NCI-H524 (cell line): ENCODE data around the gene ARHGAP30.
A peak's percentile ranks its signal among the peaks of the same experiment; 100 is the strongest.
"Not testable (repeated sequence)": the region's sequence is repeated elsewhere in the genome, so short reads cannot be mapped to it uniquely, and the experiment has no call there.

Experiments used
- DNase-seq, 2 experiments: peaks; one replicate each; lab custom pipeline; 2025; lab: John Stamatoyannopoulos, UW

ARHGAP30 gene

DNA sequence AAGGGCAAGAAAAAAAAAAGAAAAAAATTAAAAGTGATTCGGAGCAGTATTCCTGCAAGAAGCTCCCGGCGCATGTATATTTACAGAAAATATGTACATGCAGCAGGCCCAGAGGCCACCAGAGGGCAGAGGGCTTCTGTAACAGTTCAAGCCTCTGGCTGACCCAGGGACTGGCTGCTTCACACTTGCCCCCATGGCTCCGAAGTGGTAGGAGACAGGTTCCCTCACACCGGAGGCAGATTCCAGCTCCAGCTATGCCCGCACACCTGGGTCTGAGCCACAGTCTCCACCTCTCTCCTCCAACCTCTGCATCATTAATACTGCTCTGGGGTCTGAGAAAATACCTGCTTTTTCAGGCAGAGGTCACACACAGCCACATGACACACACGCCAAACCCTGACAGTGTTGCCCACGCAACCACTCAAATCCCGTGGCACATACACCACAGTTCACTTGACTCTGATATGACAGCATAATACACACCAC lies 2.2 kb upstream of the ARHGAP30 start:
- DNase-seq, result peak; percentile 9 to 28

DNA sequence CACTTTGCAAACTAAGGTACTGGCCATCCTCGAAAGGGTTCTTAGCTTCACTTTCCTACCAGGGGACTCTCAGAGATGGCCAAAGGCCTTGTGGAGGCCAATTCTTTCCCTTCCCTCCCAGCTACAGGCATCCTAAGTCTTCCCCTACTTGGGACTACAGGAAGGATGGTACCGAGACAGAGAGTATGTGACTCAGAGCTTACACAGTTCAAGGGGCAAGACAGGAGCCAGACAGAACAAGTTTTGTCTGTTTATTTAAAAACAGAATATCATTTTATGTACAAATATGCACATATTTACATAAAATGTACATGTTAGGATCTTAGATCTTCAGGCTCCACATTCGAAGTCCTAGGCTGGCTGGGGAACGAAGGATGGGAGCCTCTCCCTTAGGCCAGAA lies 1.1 kb upstream of the ARHGAP30 start:
- no peak for DNase-seq

DNA sequence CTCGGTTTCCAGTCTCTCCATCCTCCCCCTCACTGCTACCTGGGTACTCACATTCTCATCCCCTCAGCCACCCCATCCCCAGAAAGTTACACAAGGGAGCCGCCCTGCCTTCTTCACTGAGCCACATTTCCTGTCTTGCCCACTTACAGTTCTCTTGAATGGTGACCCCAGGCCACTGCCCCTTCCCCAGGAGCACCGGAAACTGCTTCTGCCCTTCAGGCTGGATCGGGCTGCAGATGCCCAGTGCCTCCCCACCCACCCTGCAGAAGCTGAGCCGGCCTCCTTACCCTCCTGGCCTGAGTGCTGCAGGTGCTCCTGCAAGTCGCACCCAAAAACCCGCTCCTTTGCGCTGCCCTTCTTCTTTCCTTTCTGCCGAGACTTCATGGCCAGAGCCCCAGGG lies 450 bp downstream of the ARHGAP30 start:
- no peak for DNase-seq

- DNase-seq, result no peak
These were observed 1.1 kb downstream of the ARHGAP30 start for GRCh38 chr1:161068306-161069234.

DNA sequence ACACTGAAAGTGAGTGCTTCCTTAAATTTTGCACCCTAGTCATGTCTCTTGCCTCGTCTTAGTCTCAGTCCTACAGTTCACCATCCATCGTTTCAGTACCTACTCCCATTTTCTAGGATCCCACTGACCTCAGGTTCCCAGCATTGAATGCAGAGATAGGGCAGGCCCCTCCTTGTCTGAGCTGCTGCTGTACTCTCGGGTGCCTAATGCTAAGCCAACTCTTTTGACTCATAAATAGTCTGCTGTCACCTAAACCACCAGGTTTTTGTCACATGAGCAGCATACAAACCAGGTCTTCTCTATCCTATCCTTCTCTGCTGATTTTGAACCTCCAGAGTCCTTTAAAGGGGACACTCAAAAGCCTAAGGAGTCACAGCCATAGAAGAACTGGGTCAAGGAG lies 3.0 kb downstream of the ARHGAP30 start:
- no peak for DNase-seq

GRCh38 chr1:161065681-161066080 lies 4.0 kb downstream of the ARHGAP30 start:
- not testable (repeated sequence) for DNase-seq

- DNase-seq, result not testable (repeated sequence)
These were observed 5.8 kb downstream of the ARHGAP30 start for GRCh38 chr1:161063936-161064335.

DNA sequence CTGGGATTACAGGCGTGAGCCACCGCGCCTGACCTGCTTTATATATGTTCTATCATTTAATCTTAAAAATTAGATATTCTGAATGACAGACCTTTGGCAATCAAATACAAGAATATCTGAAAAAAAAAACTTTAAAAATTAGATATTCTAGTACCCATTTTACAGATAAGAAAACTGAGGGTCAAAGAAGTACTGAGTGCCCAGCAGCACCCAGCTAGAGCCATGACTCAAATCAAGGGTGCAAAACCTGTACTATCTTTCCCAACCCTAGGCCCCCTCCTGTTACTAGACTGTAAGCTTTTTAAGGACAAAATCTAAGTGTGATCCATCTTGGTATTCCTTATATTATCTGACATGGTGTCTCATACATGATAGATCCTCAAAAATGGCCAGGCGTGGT lies 8.3 kb downstream of the ARHGAP30 start:
- no peak for DNase-seq

DNA sequence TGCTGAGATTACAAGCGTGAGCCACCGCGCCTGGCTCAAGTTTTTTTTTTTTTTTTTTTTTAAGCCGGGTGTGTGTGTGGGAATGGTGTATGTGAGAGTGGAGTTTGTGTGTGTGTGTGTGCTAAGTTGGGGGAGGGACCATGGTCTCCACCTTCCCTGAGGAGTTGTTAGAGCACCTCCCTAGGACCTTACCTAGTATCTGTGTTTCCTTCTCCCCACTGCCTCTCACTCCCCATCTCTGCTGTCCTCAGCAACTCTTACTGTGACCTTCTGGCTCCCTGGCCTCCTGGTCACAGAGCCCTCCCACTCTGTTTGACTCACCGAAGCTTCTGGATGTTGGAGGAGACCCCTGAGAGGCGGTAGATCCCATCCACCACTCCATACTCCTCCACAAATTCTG lies 10.4 kb downstream of the ARHGAP30 start:
- DNase-seq, result no peak

- DNase-seq, result no peak
These were observed 14.9 kb downstream of the ARHGAP30 start for GRCh38 chr1:161054805-161055204.

GRCh38 chr1:161054232-161054631 lies 15.5 kb downstream of the ARHGAP30 start:
- no peak for DNase-seq

- no peak for DNase-seq
These were observed 16.8 kb downstream of the ARHGAP30 start for GRCh38 chr1:161052899-161053298.

DNA sequence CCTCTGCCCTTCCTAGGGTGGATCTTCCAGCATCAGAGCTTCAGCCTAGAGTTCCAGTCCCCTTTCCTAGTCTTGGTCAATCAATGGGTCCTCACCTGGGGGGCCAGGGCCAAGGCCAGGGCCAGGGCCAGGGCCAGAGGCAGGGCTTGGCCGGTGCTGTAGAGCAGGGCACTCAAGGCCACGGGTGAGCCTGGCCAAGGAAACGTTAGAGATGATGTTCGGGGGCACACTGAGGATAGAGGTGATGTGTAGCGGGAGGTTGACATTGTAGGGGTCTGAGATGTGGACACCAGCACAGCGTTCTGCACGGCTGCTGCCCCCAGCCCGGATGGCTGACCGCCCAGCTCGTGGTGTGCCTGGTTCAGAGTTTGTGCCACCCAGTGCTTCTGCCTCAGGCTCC lies 18.5 kb downstream of the ARHGAP30 start:
- DNase-seq, result no peak

DNA sequence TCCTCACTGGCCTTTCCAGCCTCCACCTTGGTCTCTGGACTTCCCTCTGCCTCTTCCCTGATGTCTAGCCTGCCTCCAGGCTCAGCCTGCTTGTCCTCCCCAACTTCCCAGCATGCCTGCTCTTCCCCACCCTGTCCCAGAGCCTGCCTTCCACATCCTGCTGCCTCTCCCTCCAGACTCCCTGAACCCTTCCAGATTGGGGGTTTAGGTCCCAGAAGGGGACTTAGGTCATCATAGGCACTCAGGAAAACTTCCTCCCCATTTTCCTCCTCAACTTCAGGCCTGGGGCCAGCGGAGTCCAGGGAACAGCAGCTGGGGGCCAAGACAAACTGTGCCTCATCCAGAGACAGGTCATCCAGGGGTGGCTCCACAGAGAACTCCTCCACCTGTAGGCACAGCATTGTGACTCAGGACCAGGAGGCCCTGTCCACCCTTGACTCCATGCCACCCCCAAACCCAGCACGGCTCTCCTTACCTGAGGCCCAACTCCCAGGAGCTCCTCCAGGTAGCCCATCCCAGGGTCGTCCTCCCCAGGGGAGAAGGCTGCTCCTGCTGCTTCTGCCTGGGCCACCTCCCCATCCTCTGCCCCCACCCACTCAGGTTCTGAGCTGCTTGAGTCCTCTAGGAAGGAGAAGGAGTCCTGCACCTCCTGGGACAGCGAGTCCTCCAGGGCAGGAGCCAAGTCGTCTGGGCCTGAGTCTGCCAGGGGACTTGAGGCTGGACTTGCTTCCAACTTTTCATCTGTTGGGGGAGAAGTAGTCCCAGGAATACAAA lies 20.6 kb downstream of the ARHGAP30 start:
- DNase-seq, result no peak

DNA sequence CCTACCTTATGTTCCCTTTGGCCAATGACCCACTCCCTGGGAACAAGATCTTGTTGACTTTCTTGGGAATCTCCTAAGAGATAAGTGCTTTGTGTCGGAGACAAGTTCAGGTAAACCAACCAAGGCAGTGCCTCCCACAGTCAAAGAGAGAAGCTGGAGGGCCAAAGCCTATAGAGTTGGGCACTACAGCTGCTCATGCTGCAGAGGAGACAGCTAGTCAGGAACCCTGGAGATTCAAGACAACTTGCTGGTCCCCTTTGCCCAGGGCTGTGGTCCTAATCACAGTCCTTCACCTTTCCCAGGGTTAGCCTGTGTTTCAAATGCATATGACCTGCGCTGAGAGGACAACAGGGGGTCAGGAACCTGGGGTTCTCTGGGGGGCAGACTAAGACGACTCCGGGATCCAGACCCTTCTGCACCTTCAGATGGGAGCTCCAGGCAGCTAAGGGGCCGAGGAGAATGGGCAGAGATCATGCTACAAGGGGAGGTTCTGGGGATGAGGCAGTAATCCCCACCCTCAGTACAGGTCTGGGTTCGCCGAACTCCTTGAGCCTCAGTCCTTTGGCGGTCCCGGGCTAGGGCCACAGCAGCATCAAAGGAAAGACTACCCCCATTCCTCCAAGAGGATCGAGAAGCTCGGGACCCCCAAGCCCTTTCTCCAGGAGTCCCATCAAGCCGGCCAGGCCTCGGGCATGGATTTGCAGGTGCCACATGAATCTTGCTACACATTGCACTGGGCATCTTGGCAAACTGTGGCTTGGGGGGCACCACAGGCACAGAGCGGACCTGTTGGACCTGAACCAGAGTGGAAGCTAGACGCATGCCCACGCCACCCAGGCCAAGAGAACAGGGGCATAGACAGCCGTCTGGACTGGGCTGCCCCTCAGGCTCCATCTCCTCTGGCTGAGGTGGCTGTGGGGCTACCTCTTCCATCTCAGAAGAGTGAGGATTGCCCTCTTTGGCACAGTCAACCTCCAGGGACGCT lies 22.0 kb downstream of the ARHGAP30 start:
- DNase-seq, result no peak

- DNase-seq, result no peak
These were observed 23.0 kb downstream of the ARHGAP30 start for GRCh38 chr1:161046605-161047228.

GRCh38 chr1:161045736-161046604 lies 23.7 kb downstream of the ARHGAP30 start, which contains the start of gene USF1:
Gene USF1 (minus strand): TSS chr1:161045977. CDS start chr1:161043275, 2,702 bp downstream.
- DNase-seq, result peak; percentile 87 to 91

GRCh38 chr1:161044908-161045735 lies 24.6 kb downstream of the ARHGAP30 start:
- DNase-seq, result peak; percentile 6 to 71

DNA sequence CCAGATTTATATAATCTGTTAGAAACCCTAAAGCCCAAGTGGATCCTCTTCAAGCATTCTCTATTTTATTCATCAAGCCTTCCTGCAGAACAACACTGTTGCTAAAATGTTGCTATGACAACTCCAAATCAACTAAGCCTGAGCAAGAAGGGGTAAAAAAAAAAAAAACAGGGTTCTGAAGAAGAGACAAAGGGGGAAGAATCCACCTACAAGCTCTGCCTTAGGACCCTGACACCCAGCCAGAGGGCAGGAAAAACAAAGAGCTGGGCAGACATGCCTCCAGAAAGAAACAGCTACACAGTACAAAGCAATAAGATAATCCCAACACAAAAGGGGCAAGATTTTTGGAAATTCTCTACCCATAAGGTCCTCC lies 25.2 kb downstream of the ARHGAP30 start:
- no peak for DNase-seq
